GM21367 (cell line): ENCODE data around the gene MRPL48.

ENCODE experiments used
- ATAC-seq: cut with Tn5 transposase; IDR thresholded peaks from one replicate; pipeline ENCODE4 v1.9.1; 2021; ENCODE audit not compliant: unreplicated experiment

The MRPL48 gene

GRCh38 chr11:73888244-73888643 is 100.6 kb downstream of the MRPL48 start:
- ATAC-seq = no peak

DNA sequence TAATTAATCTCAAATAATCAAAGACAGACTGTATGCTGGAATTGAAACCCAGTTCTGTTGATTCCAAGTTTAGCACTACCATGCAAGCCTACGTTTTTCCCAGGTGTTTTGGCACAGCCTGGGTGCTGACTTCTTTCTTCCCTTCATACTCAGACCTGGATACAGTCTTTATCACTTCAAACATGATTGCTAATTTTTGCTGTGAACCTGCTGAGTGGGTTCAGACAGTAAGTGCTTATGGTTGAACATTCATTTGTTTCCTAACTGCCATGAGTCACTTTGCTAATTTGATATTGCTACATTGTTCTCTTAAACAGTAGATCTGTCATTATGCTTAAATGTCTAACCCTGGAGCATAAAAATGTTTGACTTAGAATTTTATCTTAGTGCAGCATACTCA is 101.3 kb downstream of the MRPL48 start:
- ATAC-seq = no peak

DNA sequence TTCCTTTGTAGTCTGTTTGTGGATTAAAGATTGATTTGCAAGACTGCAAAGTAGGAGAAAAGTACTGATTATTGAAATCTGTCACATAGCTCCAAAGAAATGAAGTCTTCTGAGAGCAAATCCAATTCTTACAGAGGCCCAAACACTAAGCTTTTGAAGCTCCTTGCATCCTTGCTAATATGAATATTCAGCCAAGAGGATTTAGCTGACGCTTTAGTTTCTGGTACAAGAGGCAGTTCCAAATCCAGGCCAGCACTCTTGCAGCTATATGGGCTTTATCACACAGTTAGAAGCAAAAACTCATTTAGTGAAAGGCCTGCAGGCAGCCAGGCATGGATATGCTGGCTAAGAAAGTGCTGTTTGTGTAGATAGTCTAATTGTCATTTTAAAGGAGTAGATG is 101.9 kb downstream of the MRPL48 start:
- no peak for ATAC-seq

DNA sequence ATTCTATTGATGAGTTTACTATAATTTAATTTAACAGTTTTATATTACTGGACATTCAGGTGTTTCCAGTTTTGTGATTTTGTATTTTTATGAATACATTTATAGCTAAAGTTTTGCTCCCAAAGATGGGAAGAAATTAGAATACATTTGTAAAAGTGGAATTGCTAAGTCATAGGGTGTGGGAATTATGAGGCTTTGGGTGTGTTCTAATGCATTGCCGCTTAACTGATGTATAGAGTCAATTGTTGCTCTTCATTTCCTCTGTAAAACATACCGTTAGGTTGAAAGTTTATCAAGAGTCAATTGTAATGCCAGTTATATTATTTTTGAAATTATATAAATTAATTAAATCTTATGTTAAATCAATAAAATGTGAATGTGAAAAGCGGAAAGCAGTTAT is 105.4 kb downstream of the MRPL48 start:
- ATAC-seq = no peak

DNA sequence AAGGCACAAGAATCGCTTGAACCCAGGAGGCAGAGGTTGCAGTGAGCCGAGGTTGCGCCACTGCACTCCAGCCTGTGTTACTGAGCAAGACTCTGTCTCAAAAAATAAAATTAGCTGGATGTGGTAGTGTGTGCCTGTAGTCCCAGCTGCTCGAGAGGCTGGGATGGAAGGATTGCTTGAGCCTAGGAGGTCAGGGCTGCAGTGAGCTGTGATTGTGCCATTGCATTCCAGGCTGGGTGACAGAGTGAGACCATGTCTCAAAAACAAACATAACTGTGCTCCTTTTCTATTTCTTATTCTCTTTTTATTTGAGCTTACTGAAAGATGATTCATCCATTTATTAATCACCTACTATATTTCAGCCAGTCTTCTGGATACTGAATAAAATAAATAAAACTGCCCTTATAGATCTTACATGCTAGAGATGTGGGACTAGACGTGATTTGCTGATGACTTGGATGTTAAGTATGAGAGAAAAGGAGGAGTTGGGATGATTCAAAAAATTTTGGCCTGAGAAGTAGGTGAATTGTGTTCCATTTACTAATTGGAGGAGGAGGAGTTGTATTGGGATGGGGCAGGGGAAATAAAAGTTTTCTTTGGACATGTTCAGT is 107.2 kb downstream of the MRPL48 start:
- no peak for ATAC-seq

DNA sequence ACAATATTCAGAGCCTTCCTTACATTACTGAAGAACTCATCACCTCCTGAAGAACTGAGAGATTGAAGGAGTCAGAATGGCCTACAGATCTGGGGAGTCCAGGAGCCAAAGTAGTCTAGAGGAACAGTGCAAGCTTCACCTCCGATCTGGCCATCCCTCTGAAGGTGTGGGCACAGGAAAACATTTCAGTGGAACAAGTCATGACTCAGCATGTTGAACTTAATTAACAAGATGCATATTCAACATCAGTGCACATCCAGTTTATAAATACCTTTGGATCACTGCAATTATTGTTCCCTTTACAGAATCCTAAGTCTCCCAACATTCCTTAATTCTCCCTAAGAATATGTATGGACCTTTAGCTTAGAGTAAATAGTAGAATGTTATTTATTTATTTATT is 114.6 kb downstream of the MRPL48 start:
- ATAC-seq = no peak

GRCh38 chr11:73907191-73907590 is 119.5 kb downstream of the MRPL48 start:
- no peak for ATAC-seq

GRCh38 chr11:73912026-73912425 is 124.4 kb downstream of the MRPL48 start:
- no peak for ATAC-seq

- ATAC-seq = no peak
Measured at GRCh38 chr11:73913472-73913871, 125.8 kb downstream of the MRPL48 start.

- no peak for ATAC-seq
Measured at GRCh38 chr11:73914284-73914683, 126.6 kb downstream of the MRPL48 start.
